GM12878 (cell line): Measurements from ENCODE around the gene HMCES. TPM values are rescaled to one million over a fixed set of nuclear protein-coding genes. Genes with fewer than 3 reads are reported as not detected.
A peak's percentile ranks its signal among the peaks of the same experiment; 100 is the strongest.

Experiments
- BACH1 ChIP-seq: fragments of 450-650 bp; IDR thresholded peaks from 2 replicates; pipeline ENCODE4 v1.6.1; 2017; ENCODE audit warnings: mild to moderate bottlenecking, borderline replicate concordance
- CBX5 ChIP-seq: sonication (generic); IDR thresholded peaks from 2 replicates; pipeline ENCODE4 v1.6.1; 2016; ENCODE audit warnings: low read depth, moderate library complexity, mild to moderate bottlenecking, inconsistent platforms
- CHD2 ChIP-seq: IDR thresholded peaks from 2 replicates; pipeline ENCODE4 v1.6.1; 2011; ENCODE audit warnings: low read depth, low read length, improper control_type of control experiment, borderline replicate concordance
- DPF2 ChIP-seq: fragments of 450-650 bp; IDR thresholded peaks from 2 replicates; pipeline ENCODE4 v1.6.1; 2017; ENCODE audit warnings: mild to moderate bottlenecking
- EGR1 ChIP-seq, 2 experiments: IDR thresholded peaks; 1 replicate in 1 of 2; 2 replicates in 1 of 2; pipeline ENCODE4 v1.6.1; 2011 to 2012; ENCODE audit warnings: low read depth in 2 of 2, low read length in 2 of 2, borderline replicate concordance in 1 of 2, mild to moderate bottlenecking in 1 of 2, moderate library complexity in 1 of 2
- EP300 ChIP-seq, 2 experiments: fragments of 150-350 bp in 1 of 2; IDR thresholded peaks; 2 replicates each; pipeline ENCODE4 v1.6.1; 2011 to 2012; ENCODE audit warnings: low read depth in 2 of 2, low read length in 2 of 2, borderline replicate concordance in 1 of 2, improper control_type of control experiment in 1 of 2, inconsistent platforms in 1 of 2; ENCODE audit not compliant: control insufficient read depth in 1 of 2
- GABPA ChIP-seq: IDR thresholded peaks from 2 replicates; pipeline ENCODE4 v1.6.1; 2014; ENCODE audit warnings: antibody characterized with exemption, low read depth, mild to moderate bottlenecking, inconsistent platforms
- HDAC6 ChIP-seq: fragments of 200-600 bp; sonication (generic); IDR thresholded peaks from one replicate; pipeline ENCODE4 v1.8.0; 2017; ENCODE audit warnings: antibody characterized with exemption; ENCODE audit not compliant: unreplicated experiment
- IKZF1 ChIP-seq: fragments of 450-650 bp; conservative IDR thresholded peaks from 2 replicates; pipeline ENCODE4 v1.6.1; 2017; ENCODE audit warnings: antibody characterized with exemption, mild to moderate bottlenecking
- IRF5 ChIP-seq: fragments of 450-650 bp; IDR thresholded peaks from 2 replicates; pipeline ENCODE4 v1.6.1; 2017; ENCODE audit warnings: borderline replicate concordance
- MAX ChIP-seq: IDR thresholded peaks from 2 replicates; pipeline ENCODE4 v1.6.1; 2012; ENCODE audit warnings: low read depth, low read length, improper control_type of control experiment
- MEF2B ChIP-seq: fragments of 450-650 bp; IDR thresholded peaks from 2 replicates; pipeline ENCODE4 v1.6.1; 2018; ENCODE audit warnings: mild to moderate bottlenecking, moderate library complexity; ENCODE audit not compliant: partially characterized antibody, poor library complexity, severe bottlenecking
- MYB ChIP-seq: fragments of 150-350 bp; IDR thresholded peaks from 2 replicates; pipeline ENCODE4 v1.6.1; 2014; ENCODE audit warnings: mild to moderate bottlenecking, low read depth, low read length, borderline replicate concordance
- NFYA ChIP-seq: IDR thresholded peaks from 2 replicates; pipeline ENCODE4 v1.6.1; 2011; ENCODE audit warnings: low read depth, mild to moderate bottlenecking, low read length, improper control_type of control experiment, borderline replicate concordance
- NFYB ChIP-seq: IDR thresholded peaks from 2 replicates; pipeline ENCODE4 v1.6.1; 2011; ENCODE audit warnings: low read depth, mild to moderate bottlenecking, low read length, improper control_type of control experiment, moderate library complexity; ENCODE audit not compliant: insufficient read depth
- SMAD1 ChIP-seq: fragments of 450-650 bp; IDR thresholded peaks from 2 replicates; pipeline ENCODE4 v1.6.1; 2018; ENCODE audit warnings: mild to moderate bottlenecking, low read depth; ENCODE audit not compliant: partially characterized antibody
- SPI1 ChIP-seq: IDR thresholded peaks from 2 replicates; pipeline ENCODE4 v1.6.1; 2011; ENCODE audit warnings: low read depth, mild to moderate bottlenecking, low read length, moderate library complexity, borderline replicate concordance; ENCODE audit not compliant: insufficient read depth
- SUPT20H ChIP-seq: IDR thresholded peaks from 2 replicates; pipeline ENCODE4 v1.6.1; 2011; ENCODE audit warnings: low read depth, mild to moderate bottlenecking, low read length, moderate library complexity, borderline replicate concordance; ENCODE audit not compliant: control insufficient read depth
- TAF1 ChIP-seq: IDR thresholded peaks from 2 replicates; pipeline ENCODE4 v1.6.1; 2011; ENCODE audit warnings: mild to moderate bottlenecking, low read depth, low read length, borderline replicate concordance
- TCF12 ChIP-seq: IDR thresholded peaks from 2 replicates; pipeline ENCODE4 v1.6.1; 2011; ENCODE audit warnings: low read depth, mild to moderate bottlenecking, low read length
- ZBED1 ChIP-seq: IDR thresholded peaks from 2 replicates; pipeline ENCODE4 v1.6.1; 2016; ENCODE audit warnings: borderline replicate concordance
- ZNF274 ChIP-seq: IDR thresholded peaks from one replicate; pipeline ENCODE4 v1.8.0; 2011; ENCODE audit not compliant: insufficient read length, insufficient read depth
- polyA plus RNA-seq, 11 experiments: library from polyadenylated mRNA; depleted of rRNA in 4 of 11; unstranded in 6 of 11; stranded (reverse) in 5 of 11; fragments of >200 nt; fragmentation: Nextera tagmentation in 4 of 11; fragmentation: Illumina TruSeq in 1 of 11; extraction: Ambion mirVana in 4 of 11; extraction: Trizol in 1 of 11; gene quantifications; 1 replicate in 1 of 11; 2 replicates in 10 of 11; pipeline versions ENCODE4 v1.2.1 to v1.2.3, GENCODE V29; 2011 to 2016; ENCODE audit warnings: inconsistent platforms in 2 of 11, missing spikeins in 2 of 11, low read depth in 1 of 11
- total RNA-seq, 4 experiments: library from RNA; depleted of rRNA in 3 of 4; stranded (reverse); fragments of >200 nt in 3 of 4; fragmentation: Illumina TruSeq in 1 of 4; extraction: Trizol in 1 of 4; gene quantifications; 2 replicates each; pipeline versions ENCODE4 v1.2.1 to v1.2.3, GENCODE V29; 2013 to 2021
- TF ChIP-seq, protein P1 (sequence below): IDR thresholded peaks from 2 replicates; pipeline ENCODE4 v1.6.1; 2012; ENCODE audit warnings: improper control_type of control experiment, low read depth, low read length; ENCODE audit not compliant: insufficient replicate concordance

Gene HMCES
- total and polyA plus RNA-seq, 10 of the 15 experiments (the other 5 are each of a cell fraction or from before 2014, with no cell fraction given): 12.4 to 49.8 (median 27.0) TPM

GRCh38 chr3:129316248-129317013 is 37.8 kb downstream of the HMCES start (continued):
- 0 out of 2 replicates have a peak, but pooled peaks have one; percentile 26 for TF ChIP-seq MYB
- TF ChIP-seq EGR1 (IDR thresholded peaks at IDR 0.05; ENCODE audit: borderline replicate concordance in 1 of 2, low read depth in 2 of 2, low read length in 2 of 2): no peak
- peak; percentile 79 for TF ChIP-seq IKZF1
- TF ChIP-seq, protein P1, sequence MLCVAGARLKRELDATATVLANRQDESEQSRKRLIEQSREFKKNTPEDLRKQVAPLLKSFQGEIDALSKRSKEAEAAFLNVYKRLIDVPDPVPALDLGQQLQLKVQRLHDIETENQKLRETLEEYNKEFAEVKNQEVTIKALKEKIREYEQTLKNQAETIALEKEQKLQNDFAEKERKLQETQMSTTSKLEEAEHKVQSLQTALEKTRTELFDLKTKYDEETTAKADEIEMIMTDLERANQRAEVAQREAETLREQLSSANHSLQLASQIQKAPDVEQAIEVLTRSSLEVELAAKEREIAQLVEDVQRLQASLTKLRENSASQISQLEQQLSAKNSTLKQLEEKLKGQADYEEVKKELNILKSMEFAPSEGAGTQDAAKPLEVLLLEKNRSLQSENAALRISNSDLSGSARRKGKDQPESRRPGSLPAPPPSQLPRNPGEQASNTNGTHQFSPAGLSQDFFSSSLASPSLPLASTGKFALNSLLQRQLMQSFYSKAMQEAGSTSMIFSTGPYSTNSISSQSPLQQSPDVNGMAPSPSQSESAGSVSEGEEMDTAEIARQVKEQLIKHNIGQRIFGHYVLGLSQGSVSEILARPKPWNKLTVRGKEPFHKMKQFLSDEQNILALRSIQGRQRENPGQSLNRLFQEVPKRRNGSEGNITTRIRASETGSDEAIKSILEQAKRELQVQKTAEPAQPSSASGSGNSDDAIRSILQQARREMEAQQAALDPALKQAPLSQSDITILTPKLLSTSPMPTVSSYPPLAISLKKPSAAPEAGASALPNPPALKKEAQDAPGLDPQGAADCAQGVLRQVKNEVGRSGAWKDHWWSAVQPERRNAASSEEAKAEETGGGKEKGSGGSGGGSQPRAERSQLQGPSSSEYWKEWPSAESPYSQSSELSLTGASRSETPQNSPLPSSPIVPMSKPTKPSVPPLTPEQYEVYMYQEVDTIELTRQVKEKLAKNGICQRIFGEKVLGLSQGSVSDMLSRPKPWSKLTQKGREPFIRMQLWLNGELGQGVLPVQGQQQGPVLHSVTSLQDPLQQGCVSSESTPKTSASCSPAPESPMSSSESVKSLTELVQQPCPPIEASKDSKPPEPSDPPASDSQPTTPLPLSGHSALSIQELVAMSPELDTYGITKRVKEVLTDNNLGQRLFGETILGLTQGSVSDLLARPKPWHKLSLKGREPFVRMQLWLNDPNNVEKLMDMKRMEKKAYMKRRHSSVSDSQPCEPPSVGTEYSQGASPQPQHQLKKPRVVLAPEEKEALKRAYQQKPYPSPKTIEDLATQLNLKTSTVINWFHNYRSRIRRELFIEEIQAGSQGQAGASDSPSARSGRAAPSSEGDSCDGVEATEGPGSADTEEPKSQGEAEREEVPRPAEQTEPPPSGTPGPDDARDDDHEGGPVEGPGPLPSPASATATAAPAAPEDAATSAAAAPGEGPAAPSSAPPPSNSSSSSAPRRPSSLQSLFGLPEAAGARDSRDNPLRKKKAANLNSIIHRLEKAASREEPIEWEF: peak; percentile 23
- TF ChIP-seq MAX: 0 out of 2 replicates have a peak, but pooled peaks have one; percentile 59
- TF ChIP-seq IRF5: no peak
- TF ChIP-seq CBX5: no peak
- no peak for TF ChIP-seq NFYA
- TF ChIP-seq HDAC6: peak; percentile 96
- TF ChIP-seq SUPT20H: no peak
- TF ChIP-seq MEF2B: peak; percentile 45
- peak; percentile 93 for TF ChIP-seq TCF12
- no peak for TF ChIP-seq SPI1
- TF ChIP-seq ZBED1: no peak
- peak in 1 of 2 experiments; percentile 22; a peak in 1 of 4 replicates for TF ChIP-seq EP300 (IDR thresholded peaks at IDR 0.05; ENCODE audit: borderline replicate concordance in 1 of 2, control insufficient read depth in 1 of 2, low read depth in 2 of 2, low read length in 2 of 2)
- TF ChIP-seq NFYB: no peak
- no peak for TF ChIP-seq GABPA
- no peak; the same call in 1 of the 2 replicates for TF ChIP-seq CHD2
- no peak for TF ChIP-seq ZNF274
- peak; percentile 92 for TF ChIP-seq SMAD1
- peak; percentile 85 for TF ChIP-seq BACH1
- no peak; the same call in 1 of the 2 replicates for TF ChIP-seq DPF2
- peak; percentile 71; the same call in 1 of the 2 replicates for TF ChIP-seq TAF1
